22Rv1 (cell line): ENCODE results near the gene FER.

Experiments used
- CTCF ChIP-seq: fragments of 450-650 bp; IDR thresholded peaks from 2 replicates; pipeline ENCODE4 v1.5.1; 2017; ENCODE audit warnings: mild to moderate bottlenecking
- ZFX ChIP-seq: fragments of 450-650 bp; IDR thresholded peaks from 2 replicates; pipeline ENCODE4 v1.6.1; 2017; ENCODE audit warnings: antibody characterized with exemption, borderline replicate concordance

DNA sequence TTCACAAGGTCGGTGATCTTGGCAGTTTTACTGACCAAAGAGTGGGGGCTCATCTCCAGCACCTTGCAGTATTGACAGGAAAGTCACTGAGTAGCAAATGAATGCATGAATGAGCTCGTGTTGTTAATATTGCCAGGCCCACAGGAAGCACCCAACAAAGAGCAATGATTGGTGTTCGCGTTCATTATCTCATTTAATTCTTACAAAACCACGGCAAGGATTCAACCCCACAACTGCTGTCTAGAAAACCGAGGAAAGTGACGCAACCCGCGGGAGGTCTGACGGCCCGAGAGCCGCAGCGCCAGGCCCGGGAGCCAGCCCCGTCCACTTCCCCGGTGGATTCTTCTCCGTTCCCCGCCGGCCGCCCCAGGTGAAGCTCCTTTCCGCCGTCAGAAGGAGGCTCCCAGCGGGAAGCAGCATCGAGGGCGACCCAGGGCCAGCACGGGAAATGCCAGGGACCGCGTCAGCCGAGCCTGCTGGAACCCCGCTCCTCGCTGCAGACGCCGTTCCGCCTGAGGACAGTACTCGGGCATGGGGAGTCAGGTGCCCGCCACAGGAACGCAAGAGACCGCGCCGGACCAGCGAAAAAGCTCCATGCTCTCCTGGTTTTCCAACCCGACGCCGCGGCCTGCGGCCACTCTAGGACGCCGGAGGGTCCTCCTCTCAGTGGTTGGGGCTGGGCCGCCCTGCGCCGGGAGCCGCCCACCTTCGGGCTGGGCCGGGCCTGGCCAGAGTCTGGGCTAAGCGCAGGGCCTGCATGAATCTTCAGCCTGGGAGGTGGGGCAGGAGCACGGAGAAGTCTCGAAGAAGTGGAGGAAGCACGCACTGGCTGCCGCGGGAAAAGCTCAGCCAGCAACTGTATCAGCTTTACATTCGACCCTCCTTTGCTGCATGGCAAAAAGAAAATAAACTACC lies 19.8 kb upstream of the FER start:
- TF ChIP-seq CTCF (no peak), ZFX (no peak)
